SW480 (cell line): ENCODE measurements around the gene SLC5A10.
"Not testable (repeated sequence)": the region's sequence is repeated elsewhere in the genome, so short reads cannot be mapped to it uniquely, and the experiment has no call there.

Source experiments
- DNase-seq: peaks from one replicate; pipeline ENCODE4 v3.0.0-alpha.2; 2016; ENCODE audit warnings: low spot score

Gene SLC5A10

DNA sequence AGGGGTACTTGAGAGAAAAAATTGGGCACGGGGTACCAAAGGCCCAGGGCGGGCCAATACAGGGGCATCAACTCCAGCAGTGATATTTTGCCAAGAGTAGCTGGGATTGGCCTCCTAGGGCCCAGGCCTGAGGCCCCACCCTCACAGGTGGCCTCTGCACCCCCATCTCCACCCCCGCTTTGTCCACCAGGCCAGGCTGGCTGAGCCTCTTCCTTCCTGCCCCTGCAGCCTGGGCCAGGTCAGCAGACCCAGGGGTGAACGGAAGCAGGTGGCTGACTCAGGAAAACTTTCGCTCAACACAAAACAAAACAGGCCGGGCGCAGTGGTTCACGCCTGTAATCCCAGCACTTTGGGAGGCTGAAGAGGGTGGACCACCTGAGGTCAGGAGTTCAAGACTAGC lies 91.1 kb downstream of the SLC5A10 start:
- DNase-seq = not testable (repeated sequence)

DNA sequence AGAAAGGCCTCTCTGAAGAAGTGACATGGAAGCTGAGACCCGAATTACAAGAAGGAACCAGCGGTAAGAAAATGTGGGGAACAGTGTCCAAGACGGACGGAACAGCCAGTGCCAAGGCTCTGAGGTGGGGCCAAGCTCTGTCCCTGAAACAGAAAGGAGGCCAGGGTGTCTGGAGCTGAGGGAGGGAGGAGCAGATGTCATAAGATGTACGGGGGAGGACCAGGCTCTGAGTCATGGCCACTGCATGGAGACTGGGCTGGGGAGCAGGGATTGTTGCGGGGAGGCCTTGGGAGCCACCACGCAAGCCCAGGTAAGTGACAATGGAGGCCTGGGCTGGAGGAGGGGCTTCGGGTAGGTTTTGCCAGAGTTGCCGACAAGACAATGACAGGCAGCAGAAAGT lies 92.7 kb downstream of the SLC5A10 start:
- DNase-seq = not testable (repeated sequence)

- DNase-seq = not testable (repeated sequence)
Measured at GRCh38 chr17:19046782-19047375, 94.9 kb downstream of the SLC5A10 start, which contains the start of gene GRAP. Gene GRAP, minus strand, starts transcription at chr17:19046957. Its CDS starts 31 bp downstream, at chr17:19046926.

DNA sequence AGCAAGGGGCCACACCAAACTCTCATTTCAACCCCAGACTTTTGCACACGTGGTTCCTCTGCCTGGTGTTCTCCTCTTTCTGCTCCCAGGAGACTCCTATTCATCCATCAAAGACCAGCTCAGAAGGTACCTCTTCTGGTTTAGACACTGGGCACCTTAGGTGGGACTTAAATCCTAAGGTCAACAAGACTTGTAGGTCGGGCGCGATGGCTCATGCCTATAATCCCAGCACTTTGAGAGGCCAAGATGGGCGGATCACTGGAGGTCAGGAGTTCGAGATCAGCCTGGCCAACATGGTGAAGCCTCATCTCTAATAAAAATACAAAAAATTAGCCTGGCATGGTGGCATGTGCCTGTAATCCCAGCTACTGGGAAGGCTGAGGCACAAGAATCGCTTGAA lies 95.5 kb downstream of the SLC5A10 start:
- DNase-seq = not testable (repeated sequence)

GRCh38 chr17:19048826-19049225 lies 96.9 kb downstream of the SLC5A10 start:
- not testable (repeated sequence) for DNase-seq

DNA sequence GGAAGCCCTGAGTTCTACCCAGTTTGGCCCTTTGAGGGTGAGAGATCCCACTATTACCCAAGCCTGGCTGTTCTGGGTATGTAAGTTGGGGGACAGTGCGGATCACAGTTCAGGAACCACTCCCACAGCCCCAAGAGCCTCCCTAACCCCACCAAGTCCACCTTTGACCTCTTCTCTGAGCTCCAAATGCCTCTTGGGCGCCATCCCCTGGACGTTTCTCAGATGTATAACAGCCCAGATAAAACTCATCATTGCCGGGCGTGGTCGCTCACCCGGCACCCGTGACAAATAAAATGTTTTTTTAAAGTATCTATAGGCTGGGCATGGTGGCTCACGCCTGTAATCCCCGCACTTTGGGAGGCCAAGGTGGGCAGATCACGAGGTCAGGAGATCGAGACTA lies 103.5 kb downstream of the SLC5A10 start:
- not testable (repeated sequence) for DNase-seq

DNA sequence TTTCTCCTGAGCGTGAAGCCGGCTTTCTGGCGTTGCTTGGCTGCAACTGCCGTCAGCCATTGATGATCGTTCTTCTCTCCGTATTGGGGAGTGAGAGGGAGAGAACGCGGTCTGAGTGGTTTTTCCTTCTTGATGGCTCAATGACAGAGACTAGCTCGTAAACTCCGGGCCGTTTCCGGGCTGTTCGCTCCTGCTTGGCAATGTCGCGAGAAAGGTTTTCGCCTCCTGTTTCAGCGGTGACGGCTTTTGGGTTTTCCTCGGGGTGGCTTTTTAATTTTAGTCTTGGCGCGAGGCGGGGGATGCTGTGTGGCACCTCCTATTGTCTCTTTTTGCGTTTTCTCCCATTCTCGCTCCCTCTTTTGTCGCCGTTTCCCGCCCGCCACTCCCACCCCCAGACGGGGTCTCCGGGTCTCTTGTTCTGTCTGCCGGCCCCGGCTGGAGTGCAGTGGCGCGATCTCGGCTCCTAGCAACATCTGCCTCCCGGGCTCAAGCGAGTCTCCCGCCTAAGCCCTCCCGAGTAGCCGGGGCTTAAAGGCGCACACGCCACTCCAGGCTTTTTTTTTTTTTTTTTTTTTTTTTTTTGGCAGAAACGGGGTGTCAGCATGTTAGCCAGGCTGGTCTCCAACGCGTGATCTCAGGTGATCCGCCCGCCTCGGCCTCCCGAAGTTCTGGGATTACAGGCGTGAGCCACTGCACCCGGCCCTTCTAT lies 110.2 kb downstream of the SLC5A10 start:
- not testable (repeated sequence) for DNase-seq

DNA sequence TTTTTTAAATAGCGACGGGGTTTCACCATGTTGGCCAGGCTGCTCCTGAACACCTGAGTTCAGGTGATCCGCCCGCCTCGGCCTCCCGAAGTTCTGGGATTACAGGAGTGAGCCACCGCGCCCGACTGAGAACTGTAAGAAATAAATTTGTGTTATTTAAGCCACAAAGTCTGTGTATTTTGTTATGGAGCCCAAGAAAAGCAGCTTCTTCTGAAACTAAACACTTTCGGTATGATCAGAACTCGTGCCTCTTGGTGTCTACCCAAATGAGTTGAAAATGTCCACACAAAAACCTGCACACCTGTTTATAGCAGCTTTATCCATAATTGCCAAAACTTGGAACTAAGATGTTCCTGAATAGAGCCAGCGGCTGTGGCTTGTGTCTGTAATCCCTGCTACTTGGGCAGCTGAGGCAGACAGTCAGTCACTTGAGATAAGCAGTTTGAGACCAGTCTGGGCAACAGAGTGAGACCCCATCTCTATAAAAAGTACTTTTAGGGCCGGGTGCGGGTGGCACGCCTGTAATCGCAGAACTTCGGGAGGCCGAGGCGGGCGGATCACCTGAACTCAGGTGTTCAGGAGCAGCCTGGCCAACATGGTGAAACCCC lies 110.9 kb downstream of the SLC5A10 start:
- DNase-seq = not testable (repeated sequence)

DNA sequence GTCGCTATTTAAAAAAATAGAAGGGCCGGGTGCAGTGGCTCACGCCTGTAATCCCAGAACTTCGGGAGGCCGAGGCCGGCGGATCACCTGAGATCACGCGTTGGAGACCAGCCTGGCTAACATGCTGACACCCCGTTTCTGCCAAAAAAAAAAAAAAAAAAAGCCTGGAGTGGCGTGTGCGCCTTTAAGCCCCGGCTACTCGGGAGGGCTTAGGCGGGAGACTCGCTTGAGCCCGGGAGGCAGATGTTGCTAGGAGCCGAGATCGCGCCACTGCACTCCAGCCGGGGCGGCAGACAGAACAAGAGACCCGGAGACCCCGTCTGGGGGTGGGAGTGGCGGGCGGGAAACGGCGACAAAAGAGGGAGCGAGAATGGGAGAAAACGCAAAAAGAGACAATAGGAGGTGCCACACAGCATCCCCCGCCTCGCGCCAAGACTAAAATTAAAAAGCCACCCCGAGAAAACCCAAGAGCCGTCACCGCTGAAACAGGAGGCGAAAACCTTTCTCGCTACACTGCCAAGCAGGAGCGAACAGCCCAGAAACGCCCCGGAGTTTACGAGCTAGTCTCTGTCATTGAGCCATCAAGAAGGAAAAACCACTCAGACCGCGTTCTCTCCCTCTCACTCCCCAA lies 111.5 kb downstream of the SLC5A10 start:
- DNase-seq = not testable (repeated sequence)

DNA sequence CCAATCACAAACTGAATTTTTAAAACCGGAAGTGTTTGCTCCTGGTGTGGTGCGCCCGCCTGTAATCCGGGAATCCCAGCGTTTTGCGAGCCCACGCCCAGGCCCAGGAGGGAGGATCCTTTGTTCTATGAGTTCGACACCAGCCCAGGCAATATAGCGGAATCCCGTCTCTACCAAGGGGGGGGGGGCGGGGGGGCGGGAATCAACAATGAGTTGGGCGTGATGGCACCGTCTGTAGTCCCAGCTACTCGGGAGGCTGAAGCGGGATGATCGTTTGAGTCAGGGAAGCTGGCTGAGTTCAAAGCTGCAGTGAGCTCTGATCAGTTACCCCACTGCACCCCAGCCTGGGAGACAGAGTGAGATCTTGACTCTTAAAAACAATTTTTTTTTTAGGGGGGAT lies 112.4 kb downstream of the SLC5A10 start:
- not testable (repeated sequence) for DNase-seq

- not testable (repeated sequence) for DNase-seq
Measured at GRCh38 chr17:19070318-19071168, 118.6 kb downstream of the SLC5A10 start.
